COLO668 (cell line): ENCODE data around the gene FAM124B.
A peak's percentile ranks its signal among the peaks of the same experiment; 100 is the strongest.
"Not testable (repeated sequence)": the region's sequence is repeated elsewhere in the genome, so short reads cannot be mapped to it uniquely, and the experiment has no call there.

Experiments
- DNase-seq: peaks from one replicate; lab custom pipeline; 2025; ENCODE audit not compliant: unreplicated experiment; lab: John Stamatoyannopoulos, UW

Gene FAM124B

GRCh38 chr2:224382973-224383555 is 18.8 kb downstream of the FAM124B start:
- no peak for DNase-seq

GRCh38 chr2:224382280-224382647 is 19.6 kb downstream of the FAM124B start:
- DNase-seq, result not testable (repeated sequence)

- no peak for DNase-seq
Measured at GRCh38 chr2:224381521-224382279, 20.2 kb downstream of the FAM124B start.

- DNase-seq, result no peak
Measured at GRCh38 chr2:224379986-224380385, 21.9 kb downstream of the FAM124B start.

GRCh38 chr2:224379172-224379571 is 22.7 kb downstream of the FAM124B start:
- no peak for DNase-seq

- DNase-seq, result no peak
Measured at GRCh38 chr2:224378701-224379097, 23.2 kb downstream of the FAM124B start.

GRCh38 chr2:224377751-224378700 is 23.9 kb downstream of the FAM124B start:
- DNase-seq, result no peak

- DNase-seq, result no peak
Measured at GRCh38 chr2:224372641-224373040, 29.3 kb downstream of the FAM124B start.

GRCh38 chr2:224369028-224369632 is 32.8 kb downstream of the FAM124B start:
- no peak for DNase-seq

GRCh38 chr2:224366267-224366844 is 35.6 kb downstream of the FAM124B start:
- DNase-seq, result no peak

- DNase-seq, result no peak
Measured at GRCh38 chr2:224365331-224365730, 36.6 kb downstream of the FAM124B start.

GRCh38 chr2:224363281-224363680 is 38.6 kb downstream of the FAM124B start:
- no peak for DNase-seq

GRCh38 chr2:224362094-224362493 is 39.8 kb downstream of the FAM124B start:
- DNase-seq, result no peak

GRCh38 chr2:224360801-224361251 is 41.1 kb downstream of the FAM124B start:
- DNase-seq, result no peak

GRCh38 chr2:224359569-224359968 is 42.3 kb downstream of the FAM124B start:
- no peak for DNase-seq

GRCh38 chr2:224357098-224357901 is 44.6 kb downstream of the FAM124B start:
- DNase-seq, result peak; percentile 36

- DNase-seq, result no peak
Measured at GRCh38 chr2:224354632-224355211, 47.2 kb downstream of the FAM124B start.

GRCh38 chr2:224350703-224351102 is 51.2 kb downstream of the FAM124B start:
- no peak for DNase-seq

GRCh38 chr2:224349396-224349795 is 52.5 kb downstream of the FAM124B start:
- no peak for DNase-seq
